Adrenal gland (tissue), 12 donors: Measurements from ENCODE around the gene ALPK3. TPM values are rescaled to one million over a fixed set of nuclear protein-coding genes. Genes with fewer than 3 reads are reported as not detected.

ENCODE experiments used
- DNase-seq, 7 donors: peaks; one replicate each; pipeline ENCODE4 v3.0.0-alpha.2; 2019 to 2020
- H3K27ac ChIP-seq, 5 donors: fragments of 200-600 bp; sonication (generic) in 4 of 5; 1 replicate in 3 of 5; 2 replicates in 2 of 5; pipeline versions ENCODE4 v1.5.1 to v1.8.0; 2016 to 2020; ENCODE audit warnings: mild to moderate bottlenecking in 1 of 5
- H3K27me3 ChIP-seq: fragments of 200-600 bp; 2 replicates; pipeline ENCODE4 v1.8.0; 2021
- H3K36me3 ChIP-seq, 2 donors: fragments of 200-600 bp; replicated peaks in 1 of 2; 1 replicate in 1 of 2; 2 replicates in 1 of 2; pipeline versions ENCODE4 v1.5.1 to v1.8.0; 2018 to 2022
- H3K4me1 ChIP-seq, 2 donors: fragments of 200-600 bp; replicated peaks in 1 of 2; 1 replicate in 1 of 2; 2 replicates in 1 of 2; pipeline versions ENCODE4 v1.5.1 to v1.8.0; 2018 to 2021
- H3K4me3 ChIP-seq, 4 donors: fragments of 200-600 bp; sonication (generic) in 3 of 4; one replicate each; pipeline ENCODE4 v1.5.1; 2016 to 2018
- H3K9me3 ChIP-seq, 3 donors: fragments of 200-600 bp; sonication (generic) in 1 of 3; replicated peaks in 1 of 3; 1 replicate in 2 of 3; 2 replicates in 1 of 3; pipeline versions ENCODE4 v1.5.1 to v1.8.0; 2016 to 2021
- POLR2A ChIP-seq, 2 donors: fragments of 450-650 bp; IDR thresholded peaks; one replicate each; pipeline ENCODE4 v1.6.1; 2017; ENCODE audit warnings: antibody characterized with exemption in 2 of 2, mild to moderate bottlenecking in 2 of 2, moderate library complexity in 1 of 2
- WGBS, 4 donors: extraction: QIAGEN DNeasy Blood & Tissue Kit in 2 of 4; methylation state at CpG; one replicate each; pipeline versions ENCODE4 v1.1.5 to v1.1.7; 2013 to 2017; 5-methylcytosine and 5-hydroxymethylcytosine counted together
- intact Hi-C, 2 donors: fragments of 100-400 bp; cut with DNase I; formaldehyde crosslinking; loops; one replicate each; pipeline versions ENCODE4 v1.14.1 to v1.15.0; 2022 to 2023
- polyA plus RNA-seq, 3 donors: library from polyadenylated mRNA; stranded (reverse); fragments of 200-250 nt in 2 of 3; fragments of 350-450 nt in 1 of 3; fragmentation: Illumina TruSeq in 1 of 3; extraction: RNeasy Lipid Tissue Mini Kit (QIAGEN cat#74804) in 1 of 3; gene quantifications; one replicate each; pipeline ENCODE4 v1.2.3, GENCODE V29; 2013 to 2014
- total RNA-seq, 9 donors: library from RNA; depleted of rRNA in 4 of 9; stranded (reverse); fragments of >200 nt in 4 of 9; fragments of 120-200 nt in 1 of 9; fragmentation: NEBNext Ultra II Directional in 1 of 9; extraction: Animal tissue kit (Norgen Biotek cat#: 25700) in 1 of 9; gene quantifications; one replicate each; pipeline versions ENCODE4 v1.1.0 to v1.2.4, GENCODE V29; 2013 to 2023
- TF ChIP-seq, protein P1 (sequence below), 6 experiments: fragments of 450-650 bp in 4 of 6; fragments of 200-600 bp in 2 of 6; sonication (generic) in 1 of 6; IDR thresholded peaks; 1 replicate in 5 of 6; 2 replicates in 1 of 6; pipeline versions ENCODE4 v1.5.1 to v1.8.0; 2016 to 2021; ENCODE audit warnings: antibody characterized with exemption in 6 of 6, mild to moderate bottlenecking in 2 of 6, moderate library complexity in 1 of 6
- donor health status: healthy with polysubstance abuse.
- donor health status: Bipolar disorder and iron deficiency.
- donor health status: DM: yes; HTN: yes; CAD: no.
- donor health status: DM: no; HTN: no; CAD: no.
- donor health status: DM: no; HTN: no; CAD: no.
- donor health status: DM: yes; HTN: yes; CAD: no.

Gene ALPK3
- total and polyA plus RNA-seq, 12 donors, result 5.8 to 39.3 (median 15.9) TPM

GRCh38 chr15:84852212-84852611, 35.1 kb downstream of the ALPK3 start:
- intact Hi-C loops, result no loop called here
- Histone ChIP-seq H3K27me3 (no peaks in the 10 kb centered on the region), H3K27ac (no peak overlapping the region), H3K4me1 (no peaks in the 10 kb centered on the region), H3K36me3 (peaks cover 0 to 6% of the 10 kb centered on the region in 2 donors), H3K9me3 (peaks cover 0 to 7% (median 0%) of the 10 kb centered on the region in 3 donors), H3K4me3 (no peak overlapping the region)
- DNase-seq, result no peak
- TF ChIP-seq, protein P1, sequence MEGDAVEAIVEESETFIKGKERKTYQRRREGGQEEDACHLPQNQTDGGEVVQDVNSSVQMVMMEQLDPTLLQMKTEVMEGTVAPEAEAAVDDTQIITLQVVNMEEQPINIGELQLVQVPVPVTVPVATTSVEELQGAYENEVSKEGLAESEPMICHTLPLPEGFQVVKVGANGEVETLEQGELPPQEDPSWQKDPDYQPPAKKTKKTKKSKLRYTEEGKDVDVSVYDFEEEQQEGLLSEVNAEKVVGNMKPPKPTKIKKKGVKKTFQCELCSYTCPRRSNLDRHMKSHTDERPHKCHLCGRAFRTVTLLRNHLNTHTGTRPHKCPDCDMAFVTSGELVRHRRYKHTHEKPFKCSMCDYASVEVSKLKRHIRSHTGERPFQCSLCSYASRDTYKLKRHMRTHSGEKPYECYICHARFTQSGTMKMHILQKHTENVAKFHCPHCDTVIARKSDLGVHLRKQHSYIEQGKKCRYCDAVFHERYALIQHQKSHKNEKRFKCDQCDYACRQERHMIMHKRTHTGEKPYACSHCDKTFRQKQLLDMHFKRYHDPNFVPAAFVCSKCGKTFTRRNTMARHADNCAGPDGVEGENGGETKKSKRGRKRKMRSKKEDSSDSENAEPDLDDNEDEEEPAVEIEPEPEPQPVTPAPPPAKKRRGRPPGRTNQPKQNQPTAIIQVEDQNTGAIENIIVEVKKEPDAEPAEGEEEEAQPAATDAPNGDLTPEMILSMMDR (IDR thresholded peaks at IDR 0.05), result no peak
- no peak for TF ChIP-seq POLR2A (IDR thresholded peaks at IDR 0.05)
- 95 to 99% (median 96%) methylated on average over 5 of the region's 5 CpGs for WGBS, 4 donors

GRCh38 chr15:84855136-84855535, 38.0 kb downstream of the ALPK3 start:
- no peaks in the 10 kb centered on the region for H3K4me1 ChIP-seq
- no peaks in the 10 kb centered on the region for H3K9me3 ChIP-seq
- intact Hi-C loops, result no loop called here
- WGBS, 4 donors, result 76 to 85% (median 76%) methylated on average over 9 of the region's 9 CpGs
- no peak overlapping the region for H3K27ac ChIP-seq
- no peak for DNase-seq
- H3K36me3 ChIP-seq, result peaks cover 0 to 20% of the 10 kb centered on the region in 2 donors
- TF ChIP-seq, protein P1 (IDR thresholded peaks at IDR 0.05), result no peak
- no peak for TF ChIP-seq POLR2A (IDR thresholded peaks at IDR 0.05)
- no peak overlapping the region for H3K4me3 ChIP-seq
- H3K27me3 ChIP-seq, result no peaks in the 10 kb centered on the region

- no peak overlapping the region for H3K4me3 ChIP-seq
- no peaks in the 10 kb centered on the region for H3K4me1 ChIP-seq
- H3K27ac ChIP-seq, result no peak overlapping the region
- no peaks in the 10 kb centered on the region for H3K9me3 ChIP-seq
- DNase-seq, result no peak
- H3K27me3 ChIP-seq, result no peaks in the 10 kb centered on the region
- peaks cover 0 to 20% of the 10 kb centered on the region in 2 donors for H3K36me3 ChIP-seq
- intact Hi-C loops, result no loop called here
- no peak for TF ChIP-seq POLR2A (IDR thresholded peaks at IDR 0.05)
- TF ChIP-seq, protein P1 (IDR thresholded peaks at IDR 0.05), result no peak
Observed at GRCh38 chr15:84855765-84856164, 38.6 kb downstream of the ALPK3 start.

- H3K4me3 ChIP-seq, result no peak overlapping the region
- peaks cover 0 to 20% of the 10 kb centered on the region in 2 donors for H3K36me3 ChIP-seq
- H3K4me1 ChIP-seq, result no peaks in the 10 kb centered on the region
- TF ChIP-seq POLR2A (IDR thresholded peaks at IDR 0.05), result no peak
- TF ChIP-seq, protein P1 (IDR thresholded peaks at IDR 0.05), result no peak
- WGBS, 4 donors, result 91 to 96% (median 95%) methylated on average over 11 to 16 of the region's 16 CpGs
- H3K27me3 ChIP-seq, result no peaks in the 10 kb centered on the region
- no peaks in the 10 kb centered on the region for H3K9me3 ChIP-seq
- intact Hi-C loops, result no loop called here
- DNase-seq, result no peak
- H3K27ac ChIP-seq, result no peak overlapping the region
Observed at GRCh38 chr15:84856731-84857417, 39.7 kb downstream of the ALPK3 start.
